Stimulated activated naive B cell treated with anti-CD40 and anti-IgM and Interleukin-4, amounts not matched to agents 10 μg/mL and 1 μg/mL and 100 μg/mL, for 72 hours (primary cell): Measurements from ENCODE around the gene ADCYAP1R1.

Experiments used
- ATAC-seq, 2 donors: fragments of 150-1000 bp; cut with Tn5 transposase; replicated peaks; 2 replicates each; pipeline ENCODE4 v1.10.0; 2021; ENCODE audit warnings: moderate library complexity in 1 of 2
- DNase-seq: peaks from one replicate; pipeline ENCODE4 v3.0.0; 2021
- H3K27ac Mint-ChIP-seq: one replicate; pipeline ENCODE4 v1.8.0; 2022; ENCODE audit warnings: mild to moderate bottlenecking, mixed read lengths
- H3K27me3 Mint-ChIP-seq, 2 donors: one replicate each; pipeline ENCODE4 v1.8.0; 2022; ENCODE audit warnings: mixed read lengths in 2 of 2
- H3K36me3 Mint-ChIP-seq, 2 donors: one replicate each; pipeline ENCODE4 v1.8.0; 2022; ENCODE audit warnings: mixed read lengths in 2 of 2, mild to moderate bottlenecking in 1 of 2
- H3K4me1 Mint-ChIP-seq, 2 donors: one replicate each; pipeline ENCODE4 v1.8.0; 2022; ENCODE audit warnings: mixed read lengths in 2 of 2, mild to moderate bottlenecking in 1 of 2
- H3K4me3 Mint-ChIP-seq, 2 donors: one replicate each; pipeline ENCODE4 v1.8.0; 2022; ENCODE audit warnings: mild to moderate bottlenecking in 2 of 2, mixed read lengths in 2 of 2, moderate library complexity in 1 of 2
- H3K9me3 Mint-ChIP-seq, 2 donors: one replicate each; pipeline ENCODE4 v1.8.0; 2022; ENCODE audit warnings: mixed read lengths in 2 of 2, mild to moderate bottlenecking in 1 of 2

The ADCYAP1R1 gene

GRCh38 chr7:31051598-31052486, at the start of gene ADCYAP1R1:
ADCYAP1R1 (plus strand) TSS chr7:31052308; CDS start chr7:31063265, 10,957 bp downstream.
- no peaks in the 10 kb centered on the region for H3K9me3 Mint-ChIP-seq
- DNase-seq (no peak), ATAC-seq (no peak)
- H3K4me1 Mint-ChIP-seq = peaks cover 0 to 4% of the 10 kb centered on the region in 2 donors
- H3K4me3 Mint-ChIP-seq = no peak within 1 kb of the TSS
- peaks cover 50 to 62% of the 10 kb centered on the region in 2 donors for H3K27me3 Mint-ChIP-seq
- no peaks in the 10 kb centered on the region for H3K36me3 Mint-ChIP-seq
- H3K27ac Mint-ChIP-seq = no peak within 1 kb of the TSS

GRCh38 chr7:31003097-31003496, 49.0 kb upstream of the ADCYAP1R1 start:
- H3K27me3 Mint-ChIP-seq = peaks cover 8 to 13% of the 10 kb centered on the region in 2 donors
- H3K4me3 Mint-ChIP-seq = no peak overlapping the region
- no peaks in the 10 kb centered on the region for H3K4me1 Mint-ChIP-seq
- H3K36me3 Mint-ChIP-seq = no peaks in the 10 kb centered on the region
- H3K9me3 Mint-ChIP-seq = no peaks in the 10 kb centered on the region
- no peak overlapping the region for H3K27ac Mint-ChIP-seq
- ATAC-seq (no peak), DNase-seq (no peak)

GRCh38 chr7:31003721-31004120, 48.4 kb upstream of the ADCYAP1R1 start:
- no peak for ATAC-seq
- Mint-ChIP-seq H3K27me3 (peaks cover 8 to 10% of the 10 kb centered on the region in 2 donors), H3K4me3 (no peak overlapping the region), H3K4me1 (no peaks in the 10 kb centered on the region), H3K9me3 (no peaks in the 10 kb centered on the region), H3K27ac (no peak overlapping the region), H3K36me3 (no peaks in the 10 kb centered on the region)
- no peak for DNase-seq

- Mint-ChIP-seq H3K27me3 (peaks cover 14% of the 10 kb centered on the region in 2 donors), H3K36me3 (no peaks in the 10 kb centered on the region), H3K4me1 (no peaks in the 10 kb centered on the region), H3K4me3 (no peak overlapping the region), H3K27ac (no peak overlapping the region), H3K9me3 (no peaks in the 10 kb centered on the region)
- DNase-seq = no peak
- no peak for ATAC-seq
These were observed 47.7 kb upstream of the ADCYAP1R1 start for GRCh38 chr7:31004393-31004792.

- Mint-ChIP-seq H3K27ac (no peak overlapping the region), H3K27me3 (peaks cover 6 to 16% of the 10 kb centered on the region in 2 donors), H3K36me3 (no peaks in the 10 kb centered on the region), H3K9me3 (peaks cover 1 to 7% of the 10 kb centered on the region in 2 donors), H3K4me3 (no peak overlapping the region), H3K4me1 (no peaks in the 10 kb centered on the region)
- no peak for DNase-seq
- no peak for ATAC-seq
These were observed 45.3 kb upstream of the ADCYAP1R1 start for GRCh38 chr7:31006857-31007256.

GRCh38 chr7:31007634-31008033, 44.5 kb upstream of the ADCYAP1R1 start:
- Mint-ChIP-seq H3K36me3 (no peaks in the 10 kb centered on the region), H3K4me3 (no peak overlapping the region), H3K9me3 (peaks cover 1 to 7% of the 10 kb centered on the region in 2 donors), H3K27ac (no peak overlapping the region), H3K4me1 (no peaks in the 10 kb centered on the region), H3K27me3 (peaks cover 6 to 16% of the 10 kb centered on the region in 2 donors)
- ATAC-seq = no peak
- no peak for DNase-seq

- ATAC-seq = no peak
- Mint-ChIP-seq H3K9me3 (peaks cover 1 to 7% of the 10 kb centered on the region in 2 donors), H3K27ac (no peak overlapping the region), H3K36me3 (no peaks in the 10 kb centered on the region), H3K4me3 (no peak overlapping the region), H3K27me3 (peaks cover 18 to 31% of the 10 kb centered on the region in 2 donors), H3K4me1 (no peaks in the 10 kb centered on the region)
- DNase-seq = no peak
These were observed 37.3 kb upstream of the ADCYAP1R1 start for GRCh38 chr7:31014826-31015225.

- Mint-ChIP-seq H3K4me1 (no peaks in the 10 kb centered on the region), H3K27me3 (peaks cover 18 to 25% of the 10 kb centered on the region in 2 donors), H3K9me3 (no peaks in the 10 kb centered on the region), H3K27ac (no peak overlapping the region), H3K4me3 (no peak overlapping the region), H3K36me3 (no peaks in the 10 kb centered on the region)
- ATAC-seq = no peak
- no peak for DNase-seq
These were observed 35.0 kb upstream of the ADCYAP1R1 start for GRCh38 chr7:31017032-31017675.

- Mint-ChIP-seq H3K9me3 (no peaks in the 10 kb centered on the region), H3K4me3 (no peak overlapping the region), H3K4me1 (no peaks in the 10 kb centered on the region), H3K27ac (no peak overlapping the region), H3K36me3 (no peaks in the 10 kb centered on the region), H3K27me3 (peaks cover 18 to 25% of the 10 kb centered on the region in 2 donors)
- DNase-seq (no peak), ATAC-seq (no peak)
These were observed 34.4 kb upstream of the ADCYAP1R1 start for GRCh38 chr7:31017721-31018120.

GRCh38 chr7:31019509-31019908, 32.6 kb upstream of the ADCYAP1R1 start:
- DNase-seq = no peak
- Mint-ChIP-seq H3K27me3 (peaks cover 6 to 14% of the 10 kb centered on the region in 2 donors), H3K4me3 (no peak overlapping the region), H3K9me3 (no peaks in the 10 kb centered on the region), H3K36me3 (no peaks in the 10 kb centered on the region), H3K4me1 (no peaks in the 10 kb centered on the region), H3K27ac (no peak overlapping the region)
- ATAC-seq = no peak

GRCh38 chr7:31020161-31020560, 31.9 kb upstream of the ADCYAP1R1 start:
- ATAC-seq = no peak
- Mint-ChIP-seq H3K27me3 (peaks cover 6 to 12% of the 10 kb centered on the region in 2 donors), H3K9me3 (no peaks in the 10 kb centered on the region), H3K4me3 (no peak overlapping the region), H3K27ac (no peak overlapping the region), H3K36me3 (no peaks in the 10 kb centered on the region), H3K4me1 (no peaks in the 10 kb centered on the region)
- no peak for DNase-seq

- Mint-ChIP-seq H3K4me1 (no peaks in the 10 kb centered on the region), H3K27ac (no peak overlapping the region), H3K9me3 (no peaks in the 10 kb centered on the region), H3K36me3 (no peaks in the 10 kb centered on the region), H3K4me3 (no peak overlapping the region), H3K27me3 (peaks cover 5 to 9% of the 10 kb centered on the region in 2 donors)
- DNase-seq = no peak
- ATAC-seq = no peak
These were observed 31.5 kb upstream of the ADCYAP1R1 start for GRCh38 chr7:31020652-31021051.

- Mint-ChIP-seq H3K9me3 (no peaks in the 10 kb centered on the region), H3K27me3 (peaks cover 4 to 12% of the 10 kb centered on the region in 2 donors), H3K4me1 (peaks cover 0 to 1% of the 10 kb centered on the region in 2 donors), H3K36me3 (no peaks in the 10 kb centered on the region), H3K4me3 (no peak overlapping the region), H3K27ac (no peak overlapping the region)
- DNase-seq (no peak), ATAC-seq (no peak)
These were observed 30.0 kb upstream of the ADCYAP1R1 start for GRCh38 chr7:31022117-31022516.

GRCh38 chr7:31022726-31023125, 29.4 kb upstream of the ADCYAP1R1 start:
- Mint-ChIP-seq H3K4me1 (peaks cover 0 to 1% of the 10 kb centered on the region in 2 donors), H3K4me3 (no peak overlapping the region), H3K36me3 (no peaks in the 10 kb centered on the region), H3K27ac (no peak overlapping the region), H3K27me3 (peaks cover 4 to 12% of the 10 kb centered on the region in 2 donors), H3K9me3 (no peaks in the 10 kb centered on the region)
- ATAC-seq (no peak), DNase-seq (no peak)

- DNase-seq = no peak
- Mint-ChIP-seq H3K27ac (no peak overlapping the region), H3K4me3 (no peak overlapping the region), H3K27me3 (peaks cover 4 to 12% of the 10 kb centered on the region in 2 donors), H3K36me3 (no peaks in the 10 kb centered on the region), H3K4me1 (peaks cover 0 to 1% of the 10 kb centered on the region in 2 donors), H3K9me3 (no peaks in the 10 kb centered on the region)
- no peak for ATAC-seq
These were observed 28.2 kb upstream of the ADCYAP1R1 start for GRCh38 chr7:31023877-31024276.
